ENCODE data around the gene FLT1.

FLT1 gene

GRCh38 chr13:28320209-28320608 lies 174.7 kb downstream of the FLT1 start:
- no peak for TF ChIP-seq CTCF (IDR thresholded peaks at IDR 0.05)
- no peak for TF ChIP-seq ZFX (IDR thresholded peaks at IDR 0.05; ENCODE audit: borderline replicate concordance)
- no peak overlapping the region for H3K27ac ChIP-seq

GRCh38 chr13:28319528-28319927 lies 175.4 kb downstream of the FLT1 start:
- no peak for TF ChIP-seq ZFX (IDR thresholded peaks at IDR 0.05; ENCODE audit: borderline replicate concordance)
- no peak for TF ChIP-seq CTCF (IDR thresholded peaks at IDR 0.05)

GRCh38 chr13:28318496-28318895 lies 176.4 kb downstream of the FLT1 start:
- H3K27ac ChIP-seq = no peak overlapping the region
- TF ChIP-seq CTCF (IDR thresholded peaks at IDR 0.05) (no peak), ZFX (IDR thresholded peaks at IDR 0.05; ENCODE audit: borderline replicate concordance) (no peak)

More at GRCh38 chr13:28319528-28319927, 175.4 kb downstream of the FLT1 start:
- H3K27ac ChIP-seq = no peak overlapping the region

GRCh38 chr13:28316836-28317235 lies 178.1 kb downstream of the FLT1 start:
- TF ChIP-seq CTCF (IDR thresholded peaks at IDR 0.05) (no peak), ZFX (IDR thresholded peaks at IDR 0.05; ENCODE audit: borderline replicate concordance) (no peak)
- no peak overlapping the region for H3K27ac ChIP-seq

- no peak overlapping the region for H3K27ac ChIP-seq
- TF ChIP-seq ZFX (IDR thresholded peaks at IDR 0.05; ENCODE audit: borderline replicate concordance) (no peak), CTCF (IDR thresholded peaks at IDR 0.05) (no peak)
Measured at GRCh38 chr13:28316129-28316528, 178.8 kb downstream of the FLT1 start.

- no peak overlapping the region for H3K27ac ChIP-seq
- TF ChIP-seq ZFX (IDR thresholded peaks at IDR 0.05; ENCODE audit: borderline replicate concordance) = no peak
- no peak for TF ChIP-seq CTCF (IDR thresholded peaks at IDR 0.05)
Measured at GRCh38 chr13:28314879-28315278, 180.0 kb downstream of the FLT1 start.

GRCh38 chr13:28313579-28313978 lies 181.3 kb downstream of the FLT1 start:
- TF ChIP-seq ZFX (IDR thresholded peaks at IDR 0.05; ENCODE audit: borderline replicate concordance) = no peak
- TF ChIP-seq CTCF (IDR thresholded peaks at IDR 0.05) = peak; percentile 17; the same call in 1 of the 2 replicates
- no peak overlapping the region for H3K27ac ChIP-seq

Measured in 22Rv1 (cell line).